SK-N-SH (cell line): ENCODE results near the gene ABCA4.

Experiments used
- TAF1 ChIP-seq: IDR thresholded peaks from 2 replicates; pipeline ENCODE4 v1.6.1; 2012; ENCODE audit warnings: low read depth, mild to moderate bottlenecking, low read length, moderate library complexity, borderline replicate concordance
- TF ChIP-seq, protein P1 (sequence below): fragments of 200-600 bp; sonication (generic); IDR thresholded peaks from 2 replicates; pipeline ENCODE4 v1.6.1; 2017; ENCODE audit warnings: antibody characterized with exemption, mild to moderate bottlenecking, moderate library complexity

DNA sequence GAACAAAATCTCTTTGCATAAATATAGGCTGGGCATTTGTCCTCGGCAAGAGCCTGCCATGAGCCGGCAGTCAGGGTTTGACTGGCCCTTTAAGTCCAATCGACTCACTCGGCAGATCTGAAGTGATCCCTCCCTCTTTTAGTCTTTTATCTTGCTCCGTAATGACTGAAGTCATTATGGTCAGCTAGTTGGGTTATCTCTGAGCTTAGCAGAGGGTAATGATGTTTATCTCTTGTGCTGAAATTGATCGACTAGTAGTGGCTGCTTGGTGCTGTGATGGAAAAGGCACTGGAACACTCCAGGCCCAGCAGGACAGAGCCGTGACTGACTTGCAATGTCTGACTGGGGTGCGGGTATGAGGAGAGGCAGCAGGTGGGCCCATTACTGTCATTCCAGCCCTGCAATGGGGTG lies 468 bp upstream of the ABCA4 start:
- TF ChIP-seq, protein P1, sequence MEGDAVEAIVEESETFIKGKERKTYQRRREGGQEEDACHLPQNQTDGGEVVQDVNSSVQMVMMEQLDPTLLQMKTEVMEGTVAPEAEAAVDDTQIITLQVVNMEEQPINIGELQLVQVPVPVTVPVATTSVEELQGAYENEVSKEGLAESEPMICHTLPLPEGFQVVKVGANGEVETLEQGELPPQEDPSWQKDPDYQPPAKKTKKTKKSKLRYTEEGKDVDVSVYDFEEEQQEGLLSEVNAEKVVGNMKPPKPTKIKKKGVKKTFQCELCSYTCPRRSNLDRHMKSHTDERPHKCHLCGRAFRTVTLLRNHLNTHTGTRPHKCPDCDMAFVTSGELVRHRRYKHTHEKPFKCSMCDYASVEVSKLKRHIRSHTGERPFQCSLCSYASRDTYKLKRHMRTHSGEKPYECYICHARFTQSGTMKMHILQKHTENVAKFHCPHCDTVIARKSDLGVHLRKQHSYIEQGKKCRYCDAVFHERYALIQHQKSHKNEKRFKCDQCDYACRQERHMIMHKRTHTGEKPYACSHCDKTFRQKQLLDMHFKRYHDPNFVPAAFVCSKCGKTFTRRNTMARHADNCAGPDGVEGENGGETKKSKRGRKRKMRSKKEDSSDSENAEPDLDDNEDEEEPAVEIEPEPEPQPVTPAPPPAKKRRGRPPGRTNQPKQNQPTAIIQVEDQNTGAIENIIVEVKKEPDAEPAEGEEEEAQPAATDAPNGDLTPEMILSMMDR: no peak
- TF ChIP-seq TAF1: no peak
